Aorta (tissue), 5 donors: ENCODE data around the gene TGDS. TPM values are rescaled to one million over a fixed set of nuclear protein-coding genes. Genes with fewer than 3 reads are reported as not detected.

Source experiments
- ATAC-seq: fragments of 200-7000 bp; cut with Tn5 transposase; one replicate; pipeline ENCODE4 v1.9.1; 2022; ENCODE audit warnings: moderate library complexity; ENCODE audit not compliant: low FRiP score
- DNase-seq, 2 donors: peaks; one replicate each; pipeline ENCODE4 v3.0.0-alpha.2; 2020
- H3K27ac ChIP-seq, 2 donors: one replicate each; pipeline ENCODE4 v1.5.1; 2013; ENCODE audit warnings: low read length in 2 of 2, mild to moderate bottlenecking in 2 of 2, moderate library complexity in 2 of 2, control low read depth in 1 of 2, inconsistent platforms in 1 of 2, low read depth in 1 of 2
- H3K27me3 ChIP-seq, 2 donors: one replicate each; pipeline ENCODE4 v1.6.1; 2013; ENCODE audit warnings: control low read depth in 1 of 2, low read length in 1 of 2, mild to moderate bottlenecking in 1 of 2, moderate library complexity in 1 of 2; ENCODE audit not compliant: insufficient read depth in 2 of 2, control insufficient read depth in 1 of 2
- H3K36me3 ChIP-seq, 2 donors: one replicate each; pipeline ENCODE4 v1.6.1; 2013; ENCODE audit warnings: control low read depth in 1 of 2, low read length in 1 of 2, mild to moderate bottlenecking in 1 of 2; ENCODE audit not compliant: insufficient read depth in 2 of 2, control insufficient read depth in 1 of 2
- H3K4me1 ChIP-seq, 2 donors: one replicate each; pipeline ENCODE4 v1.6.1; 2013; ENCODE audit warnings: low read length in 2 of 2, control low read depth in 1 of 2, mild to moderate bottlenecking in 1 of 2, moderate library complexity in 1 of 2; ENCODE audit not compliant: insufficient read depth in 2 of 2, control insufficient read depth in 1 of 2
- H3K4me3 ChIP-seq, 2 donors: one replicate each; pipeline ENCODE4 v1.5.1; 2013; ENCODE audit warnings: low read length in 2 of 2, control low read depth in 1 of 2, mild to moderate bottlenecking in 1 of 2
- H3K9me3 ChIP-seq: one replicate; pipeline ENCODE4 v1.6.1; 2013; ENCODE audit warnings: mild to moderate bottlenecking, low read length; ENCODE audit not compliant: control insufficient read depth
- WGBS, 2 donors: extraction: QIAGEN DNeasy Blood & Tissue Kit; methylation state at CpG; one replicate each; pipeline ENCODE4 v1.1.7; 2013; 5-methylcytosine and 5-hydroxymethylcytosine counted together
- intact Hi-C, 2 donors: fragments of 100-400 bp; cut with DNase I; formaldehyde crosslinking; loops; one replicate each; pipeline versions ENCODE4 v1.14.2 to v1.15.0; 2022
- polyA plus RNA-seq, 2 donors: library from polyadenylated mRNA; stranded (reverse); fragments of 200-250 nt; gene quantifications; one replicate each; pipeline ENCODE4 v1.2.3, GENCODE V29; 2013
- total RNA-seq, 2 donors: library from RNA; stranded (reverse); fragmentation: NEBNext Ultra II Directional; extraction: Animal tissue kit (Norgen Biotek cat#: 25700); gene quantifications; one replicate each; pipeline ENCODE4 v1.2.1, GENCODE V29; 2021
- donor health status: healthy with polysubstance abuse.
- donor health status: Bipolar disorder and iron deficiency.
- donor health status: DM: no; HTN: no; CAD: no.
- donor health status: DM: no; HTN: no; CAD: no.
- donor health status: DM: yes; HTN: yes; CAD: no.

TGDS gene
- total and polyA plus RNA-seq, 4 donors, result 8.4 to 10.4 (median 8.8) TPM

DNA sequence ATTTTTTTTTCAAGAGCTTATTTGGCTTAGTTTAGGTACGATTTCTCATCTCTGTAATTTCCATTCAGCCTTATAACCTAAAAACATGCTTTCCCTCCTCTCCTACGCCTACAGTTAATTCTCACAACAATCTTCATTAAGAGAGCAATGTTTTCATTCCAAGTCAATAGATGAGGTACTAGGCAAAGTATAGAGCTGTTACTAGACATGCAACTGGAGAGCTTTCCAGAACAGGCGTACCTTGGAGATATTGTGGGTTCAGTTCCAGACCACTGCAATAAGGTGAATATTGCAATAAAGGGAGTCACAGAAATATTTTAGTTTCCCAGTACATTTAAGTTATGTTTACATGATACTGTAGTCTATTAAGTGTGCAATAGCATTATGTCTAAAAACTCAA lies 34.8 kb downstream of the TGDS start:
- ATAC-seq (no peak), DNase-seq (no peak)
- Histone ChIP-seq H3K27ac (no peak overlapping the region), H3K9me3 (no peaks in the 10 kb centered on the region), H3K36me3 (no peaks in the 10 kb centered on the region), H3K27me3 (no peaks in the 10 kb centered on the region), H3K4me1 (no peaks in the 10 kb centered on the region), H3K4me3 (no peak overlapping the region)
- intact Hi-C loops, result no loop called here
- WGBS, 2 donors, result 85 to 89% methylated on average over 3 of the region's 3 CpGs

DNA sequence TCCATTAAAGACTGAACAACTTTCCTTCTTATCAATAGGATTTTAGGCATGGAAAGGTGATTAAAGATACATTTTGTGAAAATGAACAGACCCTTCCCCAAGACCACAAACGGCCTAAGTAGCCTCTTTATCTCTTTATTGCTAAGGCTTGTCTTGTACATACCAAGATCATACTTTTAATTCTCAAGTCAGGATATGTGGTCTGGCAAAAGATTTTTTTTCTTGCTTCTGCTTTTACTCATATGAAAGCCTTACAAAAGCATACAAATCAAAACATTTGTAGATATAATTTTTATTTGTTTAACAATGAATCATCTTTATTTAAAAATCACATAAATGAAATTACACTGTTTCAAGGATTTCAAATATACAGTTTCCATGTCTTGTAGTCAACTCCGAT lies 35.8 kb downstream of the TGDS start:
- Histone ChIP-seq H3K36me3 (no peaks in the 10 kb centered on the region), H3K9me3 (no peaks in the 10 kb centered on the region), H3K4me1 (no peaks in the 10 kb centered on the region), H3K4me3 (no peak overlapping the region), H3K27me3 (no peaks in the 10 kb centered on the region), H3K27ac (no peak overlapping the region)
- ATAC-seq (no peak), DNase-seq (no peak)
- 53 to 60% methylated on average over 2 of the region's 2 CpGs for WGBS, 2 donors
- intact Hi-C loops, result no loop called here

DNA sequence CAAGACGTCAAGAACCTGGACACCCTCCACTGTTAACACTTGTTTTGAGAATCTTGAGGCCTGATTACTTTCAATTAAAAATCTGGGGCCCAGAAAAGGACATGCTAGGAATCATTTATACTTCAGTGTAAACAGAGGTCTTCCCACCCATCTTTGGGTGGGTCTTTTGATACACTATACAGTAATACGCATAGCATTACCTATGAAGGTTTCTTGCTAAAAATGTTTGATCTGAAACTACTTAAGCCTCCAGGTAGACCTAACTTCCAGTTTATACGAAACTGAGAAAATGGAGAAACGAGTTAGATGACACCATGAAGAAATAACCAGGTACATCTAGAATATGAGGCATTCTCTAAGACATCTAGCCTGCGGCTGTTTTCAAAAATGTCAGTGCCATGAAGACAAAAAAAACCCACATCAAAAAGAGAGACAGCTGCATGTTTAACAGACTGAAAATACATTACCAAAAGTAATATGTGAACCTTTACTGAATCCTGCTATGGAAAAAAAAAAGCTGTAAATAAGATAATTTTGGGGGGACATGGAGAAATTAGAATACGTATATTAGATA lies 36.6 kb downstream of the TGDS start:
- 78 to 85% methylated on average over 6 of the region's 6 CpGs for WGBS, 2 donors

DNA sequence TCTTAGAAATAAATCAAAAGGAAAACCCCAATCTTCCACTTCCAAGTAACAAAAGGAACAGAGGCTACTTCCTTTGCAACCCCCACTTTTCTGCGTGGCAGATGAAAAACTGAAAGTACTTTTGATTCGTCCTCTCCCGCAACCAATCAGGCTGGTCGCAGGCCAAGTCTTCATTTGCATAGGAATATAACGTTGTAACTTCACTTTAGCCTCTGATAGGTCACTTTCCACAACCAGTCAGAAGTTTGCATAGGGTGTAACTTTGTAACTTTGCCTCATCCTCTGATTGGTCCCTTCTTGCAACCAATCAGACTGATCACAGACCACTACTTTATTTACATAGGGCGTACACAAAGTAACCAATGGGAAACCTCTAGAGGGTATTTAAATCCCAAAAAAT lies 37.2 kb downstream of the TGDS start:
- no peak for ATAC-seq
- Histone ChIP-seq H3K27ac (no peak overlapping the region), H3K36me3 (no peaks in the 10 kb centered on the region), H3K27me3 (no peaks in the 10 kb centered on the region), H3K4me1 (no peaks in the 10 kb centered on the region), H3K4me3 (no peak overlapping the region), H3K9me3 (no peaks in the 10 kb centered on the region)
- DNase-seq, result no peak
- 53 to 64% methylated on average over 6 of the region's 6 CpGs for WGBS, 2 donors
- intact Hi-C loops, result no loop called here

More for the DNA sequence above, 36.6 kb downstream of the TGDS start:
- intact Hi-C loops, result no loop called here
- no peak overlapping the region for H3K4me3 ChIP-seq
- no peaks in the 10 kb centered on the region for H3K36me3 ChIP-seq
- DNase-seq, result no peak
- no peak for ATAC-seq
- H3K4me1 ChIP-seq, result no peaks in the 10 kb centered on the region
- H3K9me3 ChIP-seq, result no peaks in the 10 kb centered on the region
- H3K27ac ChIP-seq, result no peak overlapping the region
- H3K27me3 ChIP-seq, result no peaks in the 10 kb centered on the region

DNA sequence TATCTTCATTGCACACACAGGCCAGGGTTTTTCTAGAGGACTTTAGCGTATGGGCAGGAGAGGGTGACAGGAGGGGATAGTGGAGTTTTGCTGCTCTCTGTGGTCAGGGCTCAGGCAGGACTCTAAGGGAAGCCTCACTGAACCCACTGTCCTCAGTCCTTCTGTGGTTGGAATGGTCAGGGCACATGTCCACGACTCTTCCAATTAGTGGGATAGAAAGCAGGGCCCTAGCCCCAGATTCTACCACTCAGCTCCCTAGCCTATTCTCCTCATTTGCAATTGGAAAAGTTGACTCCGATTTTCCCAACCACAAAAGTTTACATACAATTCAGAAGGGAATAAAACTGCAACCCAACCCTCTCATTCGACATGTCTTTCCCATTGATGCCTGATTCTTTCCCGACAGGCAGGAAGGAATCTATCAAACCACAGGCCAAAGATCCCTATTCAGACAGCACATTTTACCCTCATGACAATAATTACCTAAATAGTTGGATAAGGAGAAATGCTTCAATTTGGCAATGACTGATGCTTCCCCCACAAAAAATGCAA lies 38.2 kb downstream of the TGDS start:
- no peak for DNase-seq
- intact Hi-C loops, result no loop called here
- no peak overlapping the region for H3K4me3 ChIP-seq
- H3K36me3 ChIP-seq, result no peaks in the 10 kb centered on the region
- H3K9me3 ChIP-seq, result no peaks in the 10 kb centered on the region
- 45 to 67% methylated on average over 5 of the region's 5 CpGs for WGBS, 2 donors
- H3K4me1 ChIP-seq, result no peaks in the 10 kb centered on the region
- ATAC-seq, result no peak
- no peak overlapping the region for H3K27ac ChIP-seq
- H3K27me3 ChIP-seq, result no peaks in the 10 kb centered on the region

DNA sequence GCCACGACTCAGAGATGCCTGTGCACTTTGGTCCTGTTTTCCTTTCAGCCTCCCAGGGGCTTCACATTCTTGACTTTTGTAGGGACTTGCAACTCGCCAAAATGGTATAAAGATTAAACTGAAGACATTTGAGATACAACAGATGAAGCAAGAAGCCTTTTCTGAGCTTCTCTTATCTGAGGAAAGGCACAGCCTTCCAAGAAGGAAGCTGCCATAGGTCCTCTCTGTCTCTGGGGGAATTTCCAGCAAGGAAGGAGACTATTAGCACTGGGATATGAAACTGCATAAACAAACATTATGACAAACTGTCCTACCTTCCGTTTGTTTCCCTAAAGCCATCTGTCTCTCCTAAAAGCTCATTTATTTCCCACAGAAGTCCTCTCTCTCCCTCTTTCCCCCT lies 39.3 kb downstream of the TGDS start:
- Histone ChIP-seq H3K36me3 (no peaks in the 10 kb centered on the region), H3K9me3 (no peaks in the 10 kb centered on the region), H3K4me1 (no peaks in the 10 kb centered on the region), H3K27ac (no peak overlapping the region), H3K27me3 (no peaks in the 10 kb centered on the region), H3K4me3 (no peak overlapping the region)
- DNase-seq (no peak), ATAC-seq (no peak)
- intact Hi-C loops, result no loop called here
- 44 to 57% methylated on average over 3 of the region's 3 CpGs for WGBS, 2 donors

DNA sequence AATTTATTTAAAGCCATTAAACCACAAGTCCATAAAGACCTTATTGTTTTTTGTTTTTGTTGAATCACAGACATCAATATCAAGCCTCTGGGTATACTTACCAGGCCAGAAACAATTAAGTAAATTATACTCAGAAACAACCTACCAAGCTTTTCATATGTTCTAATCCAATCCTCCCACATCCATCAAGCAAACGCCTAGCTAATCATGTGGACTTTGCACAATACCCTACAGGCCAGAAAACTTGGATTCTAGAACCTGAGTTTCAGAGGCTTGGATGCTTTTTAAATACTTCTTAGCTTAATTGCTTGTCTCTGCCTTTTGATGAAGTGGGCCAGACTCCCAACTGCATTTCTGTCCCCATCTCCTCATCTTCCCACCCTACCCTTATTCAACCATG lies 39.9 kb downstream of the TGDS start:
- H3K36me3 ChIP-seq, result no peaks in the 10 kb centered on the region
- intact Hi-C loops, result no loop called here
- no peak for ATAC-seq
- no peak overlapping the region for H3K4me3 ChIP-seq
- H3K4me1 ChIP-seq, result no peaks in the 10 kb centered on the region
- no peaks in the 10 kb centered on the region for H3K9me3 ChIP-seq
- no peaks in the 10 kb centered on the region for H3K27me3 ChIP-seq
- DNase-seq, result no peak
- no peak overlapping the region for H3K27ac ChIP-seq
- WGBS, 2 donors, result 78 to 88% methylated on average over 1 of the region's 1 CpG

DNA sequence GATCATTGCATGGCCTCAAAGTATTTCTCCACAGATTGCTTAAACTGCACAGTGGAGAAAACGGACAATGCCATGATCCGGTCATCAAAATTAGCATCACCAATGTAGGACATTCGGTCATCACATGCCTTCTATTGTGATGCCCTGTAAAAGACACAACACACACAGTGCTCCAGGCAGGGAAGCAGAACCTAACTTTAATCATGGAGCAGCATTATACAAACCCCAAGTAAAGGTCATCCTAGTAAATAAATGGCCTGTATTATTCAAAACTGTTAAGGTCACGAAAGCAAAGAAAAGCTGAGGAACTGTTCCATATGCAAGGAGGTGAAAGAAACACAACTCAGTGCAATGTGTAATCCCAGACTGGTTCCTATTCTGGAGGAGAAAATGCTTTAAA lies 42.2 kb downstream of the TGDS start:
- Histone ChIP-seq H3K4me3 (no peak overlapping the region), H3K27me3 (no peaks in the 10 kb centered on the region), H3K9me3 (no peaks in the 10 kb centered on the region), H3K4me1 (no peaks in the 10 kb centered on the region), H3K36me3 (no peaks in the 10 kb centered on the region), H3K27ac (no peak overlapping the region)
- intact Hi-C loops, result loop anchor here in 1 of 2 donors (5.0 kb wide), 1 partner anchor 39 kb away; no protein-coding TSS in a partner anchor
- ATAC-seq (no peak), DNase-seq (no peak)
- WGBS, 2 donors, result 90 to 94% methylated on average over 4 of the region's 4 CpGs

DNA sequence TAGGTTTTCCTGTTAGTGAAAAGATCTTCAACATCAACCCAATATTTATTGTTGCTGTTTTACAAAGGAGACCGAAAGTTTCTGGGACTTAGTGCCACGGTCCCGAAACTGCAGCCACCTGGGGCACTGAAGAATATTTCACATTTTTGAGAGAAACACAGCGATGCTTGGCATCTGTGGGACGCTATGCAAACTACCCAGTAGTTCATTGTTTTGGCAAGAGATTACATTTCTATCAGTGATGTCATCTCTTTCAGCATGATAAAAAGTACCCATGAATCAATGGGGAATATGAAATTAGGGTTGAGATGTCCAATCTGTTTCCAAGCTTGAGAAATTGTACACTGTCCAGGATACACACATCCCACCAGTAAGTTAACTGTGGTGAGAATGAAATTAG lies 43.9 kb downstream of the TGDS start:
- ATAC-seq, result no peak
- intact Hi-C loops, result loop anchor here in 1 of 2 donors (5.0 kb wide), 1 partner anchor 40 kb away; no protein-coding TSS in a partner anchor

More for the DNA sequence above, 43.9 kb downstream of the TGDS start:
- no peak overlapping the region for H3K4me3 ChIP-seq
- H3K9me3 ChIP-seq, result no peaks in the 10 kb centered on the region
- DNase-seq, result no peak
- no peaks in the 10 kb centered on the region for H3K27me3 ChIP-seq
- H3K27ac ChIP-seq, result no peak overlapping the region
- no peaks in the 10 kb centered on the region for H3K36me3 ChIP-seq
- 51 to 74% methylated on average over 5 of the region's 5 CpGs for WGBS, 2 donors
- H3K4me1 ChIP-seq, result peaks cover 0 to 2% of the 10 kb centered on the region in 2 donors
